ENCODE data around the gene PARD3. TPM values are rescaled to one million over a fixed set of nuclear protein-coding genes. Genes with fewer than 3 reads are reported as not detected.

Gene PARD3
- total RNA-seq, 4 donors from 2014 or later = 150 to 172 (median 165) TPM

DNA sequence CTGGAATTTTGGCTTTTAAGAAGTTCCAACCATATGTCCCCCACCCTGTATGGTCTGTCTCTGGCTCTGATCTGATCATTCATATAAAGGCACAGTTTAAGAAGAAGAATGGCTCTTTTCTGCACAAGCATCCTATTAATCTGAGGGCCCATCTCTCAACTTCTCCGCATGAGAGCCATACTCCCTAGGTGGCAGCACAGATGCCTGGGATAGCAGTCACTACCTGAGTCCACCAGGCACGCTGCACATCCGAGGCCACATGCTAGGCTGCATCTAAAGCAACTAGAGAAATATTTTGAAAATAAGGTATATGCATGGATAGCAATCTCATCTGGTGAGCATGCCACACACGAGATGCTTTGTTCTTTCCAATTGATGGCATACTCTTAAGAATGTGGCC is 565.5 kb downstream of the PARD3 start:
- TF ChIP-seq, protein P1, sequence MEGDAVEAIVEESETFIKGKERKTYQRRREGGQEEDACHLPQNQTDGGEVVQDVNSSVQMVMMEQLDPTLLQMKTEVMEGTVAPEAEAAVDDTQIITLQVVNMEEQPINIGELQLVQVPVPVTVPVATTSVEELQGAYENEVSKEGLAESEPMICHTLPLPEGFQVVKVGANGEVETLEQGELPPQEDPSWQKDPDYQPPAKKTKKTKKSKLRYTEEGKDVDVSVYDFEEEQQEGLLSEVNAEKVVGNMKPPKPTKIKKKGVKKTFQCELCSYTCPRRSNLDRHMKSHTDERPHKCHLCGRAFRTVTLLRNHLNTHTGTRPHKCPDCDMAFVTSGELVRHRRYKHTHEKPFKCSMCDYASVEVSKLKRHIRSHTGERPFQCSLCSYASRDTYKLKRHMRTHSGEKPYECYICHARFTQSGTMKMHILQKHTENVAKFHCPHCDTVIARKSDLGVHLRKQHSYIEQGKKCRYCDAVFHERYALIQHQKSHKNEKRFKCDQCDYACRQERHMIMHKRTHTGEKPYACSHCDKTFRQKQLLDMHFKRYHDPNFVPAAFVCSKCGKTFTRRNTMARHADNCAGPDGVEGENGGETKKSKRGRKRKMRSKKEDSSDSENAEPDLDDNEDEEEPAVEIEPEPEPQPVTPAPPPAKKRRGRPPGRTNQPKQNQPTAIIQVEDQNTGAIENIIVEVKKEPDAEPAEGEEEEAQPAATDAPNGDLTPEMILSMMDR (IDR thresholded peaks at IDR 0.05) = no peak
- TF ChIP-seq POLR2A (IDR thresholded peaks at IDR 0.05) = no peak
- DNase-seq (ENCODE audit: low spot score in 2 of 2) = no peak
- H3K4me3 ChIP-seq (ENCODE audit: low read depth, poor library complexity, severe bottlenecking) = no peak overlapping the region
- WGBS, 2 donors = 82% methylated on average over 4 of the region's 4 CpGs
- intact Hi-C loops (cut with DNase I; ENCODE audit: low total_unique reads) = no loop called here

DNA sequence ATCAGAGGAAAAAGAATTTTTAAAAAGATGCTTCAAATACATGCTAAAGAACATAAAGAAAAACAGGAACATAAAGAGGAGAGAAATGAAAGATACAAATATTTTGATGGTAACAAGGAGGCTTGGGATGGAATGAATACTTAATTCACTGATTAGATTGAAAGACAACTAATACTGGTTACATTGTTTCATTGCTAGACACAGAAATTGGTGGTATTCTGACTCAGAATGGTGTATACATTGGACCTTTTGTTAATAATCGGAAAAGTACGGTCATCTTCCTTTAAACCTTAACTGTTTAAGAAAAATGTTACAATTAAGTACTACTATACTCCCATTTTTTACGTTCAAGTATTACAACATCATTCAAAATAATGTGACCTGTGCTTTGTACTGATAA is 567.5 kb downstream of the PARD3 start:
- no peak for DNase-seq (ENCODE audit: low spot score in 2 of 2)
- H3K4me3 ChIP-seq (ENCODE audit: low read depth, poor library complexity, severe bottlenecking) = no peak overlapping the region
- TF ChIP-seq, protein P1 (IDR thresholded peaks at IDR 0.05) = no peak
- TF ChIP-seq POLR2A (IDR thresholded peaks at IDR 0.05) = no peak
- intact Hi-C loops (cut with DNase I; ENCODE audit: low total_unique reads) = no loop called here
- WGBS, 2 donors = 94 to 97% methylated on average over 3 of the region's 3 CpGs

DNA sequence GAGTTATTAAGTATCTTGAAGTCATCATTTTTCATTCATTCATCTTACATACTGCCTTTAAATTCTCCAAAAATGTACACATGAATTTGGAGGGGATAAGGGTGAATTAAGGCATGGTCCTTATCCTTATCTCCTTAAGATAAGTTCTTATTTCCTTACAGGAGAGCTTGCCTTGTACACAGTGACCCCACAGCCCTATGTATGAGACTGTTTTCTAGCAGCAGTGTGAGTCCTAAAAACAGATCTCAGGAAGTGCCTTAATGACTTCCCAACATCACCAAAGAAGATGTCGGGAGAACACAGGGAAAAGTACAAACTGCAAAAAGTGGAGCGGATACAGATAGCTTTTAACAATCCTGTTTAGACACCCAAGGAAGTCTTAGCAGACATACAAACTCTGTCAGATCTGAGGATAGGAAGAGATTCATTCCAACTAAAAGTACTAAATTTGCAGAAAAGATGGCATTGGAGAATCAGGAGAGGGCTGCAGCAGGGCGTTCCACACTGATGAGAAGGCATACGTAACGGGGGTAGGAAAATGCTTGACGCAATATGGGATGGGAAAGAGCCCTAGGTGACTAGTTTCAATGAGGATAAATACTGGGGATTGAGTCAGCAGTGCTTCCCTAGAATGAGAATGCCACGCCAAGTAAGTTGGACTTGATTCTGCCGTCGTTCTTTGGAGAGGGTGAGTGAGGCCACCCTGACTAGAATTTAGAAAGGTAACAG is 570.2 kb downstream of the PARD3 start:
- H3K4me3 ChIP-seq (ENCODE audit: low read depth, poor library complexity, severe bottlenecking) = no peak overlapping the region
- no peak for DNase-seq (ENCODE audit: low spot score in 2 of 2)
- no peak for TF ChIP-seq POLR2A (IDR thresholded peaks at IDR 0.05)
- TF ChIP-seq, protein P1 (IDR thresholded peaks at IDR 0.05) = no peak
- 91 to 93% methylated on average over 9 of the region's 9 CpGs for WGBS, 2 donors
- intact Hi-C loops (cut with DNase I; ENCODE audit: low total_unique reads) = no loop called here

DNA sequence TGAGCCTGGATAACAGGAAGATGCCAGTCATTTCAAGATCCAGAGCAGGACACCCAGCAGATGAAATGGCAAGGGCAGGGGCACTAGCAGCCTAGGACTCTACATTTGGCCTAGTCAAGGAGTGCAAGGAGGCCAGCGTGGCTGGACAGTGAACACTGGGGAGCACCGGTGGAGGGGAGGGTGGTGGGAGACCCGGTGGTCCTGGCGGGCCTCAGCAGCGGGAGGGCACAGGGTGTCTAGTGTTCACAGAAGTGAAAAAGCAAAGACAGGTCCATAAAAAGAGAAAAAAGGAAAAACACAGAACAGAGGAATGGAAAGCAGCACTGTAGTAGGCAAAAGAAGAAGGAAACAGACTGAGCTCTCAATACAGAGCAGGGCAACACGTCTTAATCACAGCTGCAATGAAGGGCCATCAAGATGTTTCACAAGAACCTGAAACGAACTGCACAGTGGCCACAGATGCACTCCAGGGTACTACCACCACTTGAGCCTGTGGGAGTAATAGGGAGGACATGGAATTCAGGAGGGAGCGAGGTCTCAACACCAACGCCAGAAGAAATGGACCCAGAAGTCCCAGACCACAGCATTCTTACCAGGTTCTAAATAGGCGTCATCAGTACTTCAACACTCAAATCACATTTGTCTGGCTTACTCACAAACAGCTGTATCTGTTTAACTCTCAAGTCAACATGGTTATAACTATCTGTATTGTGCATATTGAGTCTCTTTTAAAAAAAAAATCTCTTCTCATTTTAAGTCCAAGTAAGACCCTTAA is 573.7 kb downstream of the PARD3 start:
- no peak overlapping the region for H3K4me3 ChIP-seq (ENCODE audit: low read depth, poor library complexity, severe bottlenecking)
- TF ChIP-seq, protein P1 (IDR thresholded peaks at IDR 0.05) = no peak
- no peak for TF ChIP-seq POLR2A (IDR thresholded peaks at IDR 0.05)
- 86 to 91% methylated on average over 10 of the region's 10 CpGs for WGBS, 2 donors
- DNase-seq (ENCODE audit: low spot score in 2 of 2) = no peak
- intact Hi-C loops (cut with DNase I; ENCODE audit: low total_unique reads) = no loop called here

DNA sequence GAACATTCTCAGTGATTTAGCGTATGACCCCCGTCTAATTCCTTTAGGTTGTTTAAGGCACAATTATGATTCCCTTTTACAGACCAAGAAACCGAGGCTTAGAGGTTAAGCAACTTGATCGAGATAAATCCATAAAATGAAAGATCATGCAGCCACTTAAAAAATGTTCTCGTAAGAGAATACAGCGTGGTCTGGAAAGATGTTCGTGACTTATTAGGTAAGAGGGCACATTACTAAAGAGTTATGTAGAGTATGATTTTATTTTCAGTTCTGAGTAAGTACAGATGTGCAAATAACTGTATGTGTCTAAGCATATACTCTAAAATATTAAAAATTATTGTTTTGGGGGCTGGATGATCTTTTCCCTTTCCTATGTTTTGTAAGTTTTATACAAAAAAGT is 575.1 kb downstream of the PARD3 start:
- H3K4me3 ChIP-seq (ENCODE audit: low read depth, poor library complexity, severe bottlenecking) = no peak overlapping the region
- DNase-seq (ENCODE audit: low spot score in 2 of 2) = no peak
- intact Hi-C loops (cut with DNase I; ENCODE audit: low total_unique reads) = no loop called here
- no peak for TF ChIP-seq POLR2A (IDR thresholded peaks at IDR 0.05)
- TF ChIP-seq, protein P1 (IDR thresholded peaks at IDR 0.05) = no peak
- WGBS, 2 donors = 85% methylated on average over 7 of the region's 7 CpGs
